NT2/D1 (cell line): ENCODE results near the gene COL23A1.

Experiments used
- SUZ12 ChIP-seq: IDR thresholded peaks from 2 replicates; pipeline ENCODE4 v1.6.1; 2011; ENCODE audit not compliant: insufficient read length, insufficient read depth; ENCODE audit errors: extremely low read depth
- YY1 ChIP-seq: IDR thresholded peaks from 2 replicates; pipeline ENCODE4 v1.6.1; 2011; ENCODE audit not compliant: insufficient read length, insufficient read depth
- ZNF274 ChIP-seq: IDR thresholded peaks from 2 replicates; pipeline ENCODE4 v1.6.1; 2011; ENCODE audit warnings: mild to moderate bottlenecking, low read depth, low read length

GRCh38 chr5:178404987-178405386, 185.2 kb downstream of the COL23A1 start:
- TF ChIP-seq YY1, result no peak
- no peak for TF ChIP-seq SUZ12
- no peak for TF ChIP-seq ZNF274
